ENCODE data around the gene IGFN1. TPM values are rescaled to one million over a fixed set of nuclear protein-coding genes. Genes with fewer than 3 reads are reported as not detected.

The IGFN1 gene
- total and polyA plus RNA-seq, 3 donors from 2014 or later, result 8.2 to 16.4 (median 12.5) TPM

GRCh38 chr1:201183753-201184152, 6.9 kb upstream of the IGFN1 start:
- H3K4me3 ChIP-seq, result no peak overlapping the region
- 58 to 63% methylated on average over 3 to 5 of the region's 5 CpGs for WGBS, 2 donors
- H3K9me3 ChIP-seq, result no peaks in the 10 kb centered on the region
- DNase-seq, result no peak
- TF ChIP-seq CTCF (IDR thresholded peaks at IDR 0.05) (no peak), POLR2A (IDR thresholded peaks at IDR 0.05) (no peak)
- no peaks in the 10 kb centered on the region for H3K36me3 ChIP-seq (ENCODE audit: low read depth, missing control alignments)
- peak overlapping the region in 1 of 2 donors; percentile 15 for H3K27ac ChIP-seq
- H3K4me1 ChIP-seq, result peaks cover 16% of the 10 kb centered on the region
- H3K27me3 ChIP-seq, result no peaks in the 10 kb centered on the region
- intact Hi-C loops (cut with DNase I; ENCODE audit: low total_unique reads), result no loop called here

GRCh38 chr1:201184307-201185122, 6.1 kb upstream of the IGFN1 start:
- peak; percentile 53 for DNase-seq
- peak overlapping the region in 1 of 2 donors; percentile 15 for H3K27ac ChIP-seq
- intact Hi-C loops (cut with DNase I; ENCODE audit: low total_unique reads), result no loop called here

DNA sequence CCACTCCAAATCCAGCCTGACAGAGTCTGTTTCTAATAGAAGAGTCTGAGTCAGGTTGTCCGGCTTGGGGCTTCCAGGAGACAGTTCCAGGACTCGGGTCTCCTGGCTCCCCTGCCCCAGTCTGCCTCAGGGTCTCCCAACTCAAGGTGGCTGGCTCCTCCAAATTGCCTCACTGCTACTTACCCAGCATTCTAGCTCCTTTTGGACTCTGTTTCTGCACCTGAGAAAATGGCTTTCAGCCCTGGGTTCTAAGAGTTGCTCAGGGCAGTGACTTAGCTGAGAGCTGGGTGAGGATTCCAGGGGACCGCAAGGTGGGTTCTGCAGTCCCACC, 5.5 kb upstream of the IGFN1 start:
- H3K27me3 ChIP-seq, result no peaks in the 10 kb centered on the region

More at GRCh38 chr1:201184307-201185122, 6.1 kb upstream of the IGFN1 start:
- TF ChIP-seq CTCF (IDR thresholded peaks at IDR 0.05), result peak in 1 of 3 experiments; percentile 38
- no peak for TF ChIP-seq POLR2A (IDR thresholded peaks at IDR 0.05)
- no peak overlapping the region for H3K4me3 ChIP-seq
- WGBS, 2 donors, result 38 to 58% methylated on average over 9 of the region's 9 CpGs
- H3K27me3 ChIP-seq, result no peaks in the 10 kb centered on the region
- peaks cover 16% of the 10 kb centered on the region for H3K4me1 ChIP-seq
- no peaks in the 10 kb centered on the region for H3K36me3 ChIP-seq (ENCODE audit: low read depth, missing control alignments)
- H3K9me3 ChIP-seq, result no peaks in the 10 kb centered on the region

DNA sequence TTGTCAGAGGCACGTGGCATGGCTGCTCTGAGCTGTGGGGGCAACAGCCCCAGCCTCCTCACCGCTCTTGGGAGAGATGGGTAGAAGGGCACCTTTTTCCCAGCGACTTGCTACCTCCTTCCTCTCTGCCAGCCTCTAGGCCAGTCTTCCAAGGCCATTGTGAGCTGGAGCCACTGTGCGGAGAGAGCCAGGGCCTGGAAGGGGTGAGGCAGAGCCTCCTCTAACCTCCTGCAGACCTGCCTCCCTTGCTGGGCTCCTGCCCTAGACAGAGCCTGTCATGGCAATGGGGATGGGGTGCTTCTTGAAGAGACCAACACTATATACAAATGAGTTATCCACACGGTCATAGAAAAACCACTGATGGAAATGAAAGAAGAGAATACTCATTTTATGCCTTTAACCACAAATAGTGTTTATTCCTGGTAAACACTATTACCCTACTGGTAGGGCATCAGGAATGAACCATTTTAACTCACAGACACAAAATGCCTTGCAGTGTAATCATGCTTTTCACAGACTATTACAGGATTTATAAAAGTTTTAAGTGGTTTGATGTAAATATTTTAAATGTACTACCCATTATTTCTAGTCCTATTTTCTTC, 5.0 kb upstream of the IGFN1 start:
- intact Hi-C loops (cut with DNase I; ENCODE audit: low total_unique reads), result no loop called here

More for the DNA sequence above, 5.5 kb upstream of the IGFN1 start:
- intact Hi-C loops (cut with DNase I; ENCODE audit: low total_unique reads), result no loop called here
- Histone ChIP-seq H3K27ac (peak overlapping the region in 1 of 2 donors; percentile 15), H3K4me3 (no peak overlapping the region), H3K36me3 (ENCODE audit: low read depth, missing control alignments) (no peaks in the 10 kb centered on the region), H3K4me1 (peaks cover 16% of the 10 kb centered on the region), H3K9me3 (no peaks in the 10 kb centered on the region)
- TF ChIP-seq POLR2A (IDR thresholded peaks at IDR 0.05), result no peak
- peak in 1 of 3 experiments; percentile 10 for TF ChIP-seq CTCF (IDR thresholded peaks at IDR 0.05)
- DNase-seq, result no peak
- whole genome bisulfite sequencing, 2 donors, result 57 to 83% methylated on average over 2 to 3 of the region's 3 CpGs

More for the DNA sequence above, 5.0 kb upstream of the IGFN1 start:
- H3K36me3 ChIP-seq (ENCODE audit: low read depth, missing control alignments), result no peaks in the 10 kb centered on the region
- DNase-seq, result no peak
- no peak overlapping the region for H3K27ac ChIP-seq
- no peak overlapping the region for H3K4me3 ChIP-seq
- 80 to 91% methylated on average over 5 of the region's 5 CpGs for WGBS, 2 donors
- H3K4me1 ChIP-seq, result peaks cover 16% of the 10 kb centered on the region
- TF ChIP-seq POLR2A (IDR thresholded peaks at IDR 0.05), result no peak
- TF ChIP-seq CTCF (IDR thresholded peaks at IDR 0.05), result no peak
- H3K27me3 ChIP-seq, result no peaks in the 10 kb centered on the region
- no peaks in the 10 kb centered on the region for H3K9me3 ChIP-seq
